ENCODE measurements around the gene POP4. TPM values are rescaled to one million over a fixed set of nuclear protein-coding genes. Genes with fewer than 3 reads are reported as not detected.

POP4 gene
- total RNA-seq, 1 donor from 2014 or later: 60.6 TPM

DNA sequence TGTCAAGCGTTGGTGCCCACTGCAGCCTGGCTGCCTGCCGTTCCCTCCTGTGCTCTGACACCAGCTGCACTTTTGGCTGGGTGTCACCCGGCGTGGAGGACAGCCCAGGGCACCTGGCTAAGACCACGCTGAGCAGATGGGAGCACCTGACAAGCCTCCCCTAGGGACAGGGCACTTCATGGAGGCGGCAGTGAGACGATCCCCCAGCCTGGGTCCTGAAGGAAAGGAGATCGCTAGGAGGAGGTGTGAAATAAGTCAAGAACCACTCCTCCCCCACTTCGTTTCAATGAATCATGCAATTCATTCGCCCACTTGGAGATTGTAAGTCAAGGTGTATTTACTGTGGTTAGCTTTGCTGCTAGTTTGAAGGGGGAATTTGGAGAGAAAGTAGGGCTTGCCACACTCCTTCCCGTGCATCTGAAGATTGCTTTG lies 41.5 kb upstream of the POP4 start:
- FAIRE-seq (no peak), DNase-seq (ENCODE audit: low read depth) (no peak)
- H3K9ac ChIP-seq (ENCODE audit: low read length): no peak overlapping the region
- no peaks in the 10 kb centered on the region for H3K4me1 ChIP-seq (ENCODE audit: insufficient read depth, low read length)
- H3K27me3 ChIP-seq (ENCODE audit: insufficient read depth, low read length): no peaks in the 10 kb centered on the region
- H4K20me1 ChIP-seq (ENCODE audit: insufficient read depth, low read length): no peaks in the 10 kb centered on the region
- Mint-ChIP-seq H3K4me1 (ENCODE audit: low read depth, unreplicated experiment) (no peaks in the 10 kb centered on the region), H3K27me3 (ENCODE audit: low read depth, unreplicated experiment) (peaks cover 48% of the 10 kb centered on the region), H3K4me3 (ENCODE audit: unreplicated experiment) (no peak overlapping the region), H3K27ac (ENCODE audit: unreplicated experiment) (no peak overlapping the region), H3K9me3 (ENCODE audit: unreplicated experiment) (peaks cover 10% of the 10 kb centered on the region), H3K36me3 (ENCODE audit: low read depth, unreplicated experiment) (no peaks in the 10 kb centered on the region)
- no peak overlapping the region for H3K27ac ChIP-seq (ENCODE audit: low read depth, low read length)
- H2AFZ ChIP-seq (ENCODE audit: low read depth, low read length): no peak overlapping the region
- TF ChIP-seq, protein P1, sequence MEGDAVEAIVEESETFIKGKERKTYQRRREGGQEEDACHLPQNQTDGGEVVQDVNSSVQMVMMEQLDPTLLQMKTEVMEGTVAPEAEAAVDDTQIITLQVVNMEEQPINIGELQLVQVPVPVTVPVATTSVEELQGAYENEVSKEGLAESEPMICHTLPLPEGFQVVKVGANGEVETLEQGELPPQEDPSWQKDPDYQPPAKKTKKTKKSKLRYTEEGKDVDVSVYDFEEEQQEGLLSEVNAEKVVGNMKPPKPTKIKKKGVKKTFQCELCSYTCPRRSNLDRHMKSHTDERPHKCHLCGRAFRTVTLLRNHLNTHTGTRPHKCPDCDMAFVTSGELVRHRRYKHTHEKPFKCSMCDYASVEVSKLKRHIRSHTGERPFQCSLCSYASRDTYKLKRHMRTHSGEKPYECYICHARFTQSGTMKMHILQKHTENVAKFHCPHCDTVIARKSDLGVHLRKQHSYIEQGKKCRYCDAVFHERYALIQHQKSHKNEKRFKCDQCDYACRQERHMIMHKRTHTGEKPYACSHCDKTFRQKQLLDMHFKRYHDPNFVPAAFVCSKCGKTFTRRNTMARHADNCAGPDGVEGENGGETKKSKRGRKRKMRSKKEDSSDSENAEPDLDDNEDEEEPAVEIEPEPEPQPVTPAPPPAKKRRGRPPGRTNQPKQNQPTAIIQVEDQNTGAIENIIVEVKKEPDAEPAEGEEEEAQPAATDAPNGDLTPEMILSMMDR (IDR thresholded peaks at IDR 0.05; ENCODE audit: insufficient read depth, low read depth, low read length): no peak
- TF ChIP-seq EZH2 (IDR thresholded peaks at IDR 0.05; ENCODE audit: insufficient read depth, low read length): no peak
- no peaks in the 10 kb centered on the region for H3K79me2 ChIP-seq (ENCODE audit: insufficient read depth, low read length)
- H3K36me3 ChIP-seq (ENCODE audit: insufficient read depth, low read length): no peaks in the 10 kb centered on the region
- no peaks in the 10 kb centered on the region for H3K9me3 ChIP-seq (ENCODE audit: insufficient read depth, low read depth, low read length)
- no peak overlapping the region for H3K4me3 ChIP-seq (ENCODE audit: insufficient read depth, low read depth, low read length)
- no peak overlapping the region for H3K4me2 ChIP-seq (ENCODE audit: low read length)

GRCh38 chr19:29565171-29565570 lies 40.9 kb upstream of the POP4 start:
- Histone ChIP-seq H3K4me1 (ENCODE audit: insufficient read depth, low read length) (no peaks in the 10 kb centered on the region), H3K4me3 (ENCODE audit: insufficient read depth, low read depth, low read length) (no peak overlapping the region), H3K4me2 (ENCODE audit: low read length) (no peak overlapping the region), H4K20me1 (ENCODE audit: insufficient read depth, low read length) (no peaks in the 10 kb centered on the region), H2AFZ (ENCODE audit: low read depth, low read length) (no peak overlapping the region), H3K79me2 (ENCODE audit: insufficient read depth, low read length) (no peaks in the 10 kb centered on the region), H3K36me3 (ENCODE audit: insufficient read depth, low read length) (no peaks in the 10 kb centered on the region), H3K27me3 (ENCODE audit: insufficient read depth, low read length) (no peaks in the 10 kb centered on the region), H3K9ac (ENCODE audit: low read length) (no peak overlapping the region), H3K9me3 (ENCODE audit: insufficient read depth, low read depth, low read length) (no peaks in the 10 kb centered on the region), H3K27ac (ENCODE audit: low read depth, low read length) (no peak overlapping the region)
- FAIRE-seq: no peak
- H3K4me3 Mint-ChIP-seq (ENCODE audit: unreplicated experiment): no peak overlapping the region
- TF ChIP-seq, protein P1 (IDR thresholded peaks at IDR 0.05; ENCODE audit: insufficient read depth, low read depth, low read length): no peak
- TF ChIP-seq EZH2 (IDR thresholded peaks at IDR 0.05; ENCODE audit: insufficient read depth, low read length): no peak
- no peak for DNase-seq (ENCODE audit: low read depth)
- H3K4me1 Mint-ChIP-seq (ENCODE audit: low read depth, unreplicated experiment): no peaks in the 10 kb centered on the region
- H3K36me3 Mint-ChIP-seq (ENCODE audit: low read depth, unreplicated experiment): no peaks in the 10 kb centered on the region
- peaks cover 48% of the 10 kb centered on the region for H3K27me3 Mint-ChIP-seq (ENCODE audit: low read depth, unreplicated experiment)
- no peak overlapping the region for H3K27ac Mint-ChIP-seq (ENCODE audit: unreplicated experiment)
- H3K9me3 Mint-ChIP-seq (ENCODE audit: unreplicated experiment): peaks cover 4% of the 10 kb centered on the region

GRCh38 chr19:29566496-29567054 lies 39.5 kb upstream of the POP4 start:
- no peaks in the 10 kb centered on the region for H3K4me1 ChIP-seq (ENCODE audit: insufficient read depth, low read length)
- TF ChIP-seq, protein P1 (IDR thresholded peaks at IDR 0.05; ENCODE audit: insufficient read depth, low read depth, low read length): no peak
- no peak for TF ChIP-seq EZH2 (IDR thresholded peaks at IDR 0.05; ENCODE audit: insufficient read depth, low read length)
- H3K9me3 ChIP-seq (ENCODE audit: insufficient read depth, low read depth, low read length): no peaks in the 10 kb centered on the region
- H3K4me2 ChIP-seq (ENCODE audit: low read length): no peak overlapping the region
- FAIRE-seq: no peak
- no peak overlapping the region for H3K27ac Mint-ChIP-seq (ENCODE audit: unreplicated experiment)
- no peaks in the 10 kb centered on the region for H3K9me3 Mint-ChIP-seq (ENCODE audit: unreplicated experiment)
- H3K27me3 Mint-ChIP-seq (ENCODE audit: low read depth, unreplicated experiment): peaks cover 55% of the 10 kb centered on the region
- H2AFZ ChIP-seq (ENCODE audit: low read depth, low read length): no peak overlapping the region
- H3K27ac ChIP-seq (ENCODE audit: low read depth, low read length): no peak overlapping the region
- H3K79me2 ChIP-seq (ENCODE audit: insufficient read depth, low read length): no peaks in the 10 kb centered on the region
- no peaks in the 10 kb centered on the region for H3K36me3 ChIP-seq (ENCODE audit: insufficient read depth, low read length)
- no peaks in the 10 kb centered on the region for H3K36me3 Mint-ChIP-seq (ENCODE audit: low read depth, unreplicated experiment)
- H3K27me3 ChIP-seq (ENCODE audit: insufficient read depth, low read length): no peaks in the 10 kb centered on the region
- H3K4me3 ChIP-seq (ENCODE audit: insufficient read depth, low read depth, low read length): no peak overlapping the region
- no peak overlapping the region for H3K9ac ChIP-seq (ENCODE audit: low read length)
- no peak for DNase-seq (ENCODE audit: low read depth)
- no peaks in the 10 kb centered on the region for H3K4me1 Mint-ChIP-seq (ENCODE audit: low read depth, unreplicated experiment)
- H4K20me1 ChIP-seq (ENCODE audit: insufficient read depth, low read length): no peaks in the 10 kb centered on the region
- no peak overlapping the region for H3K4me3 Mint-ChIP-seq (ENCODE audit: unreplicated experiment)
